Subcutaneous adipose tissue (tissue), 4 donors: ENCODE results near the gene ARFRP1. TPM values are rescaled to one million over a fixed set of nuclear protein-coding genes. Genes with fewer than 3 reads are reported as not detected.

Experiments
- total RNA-seq, 4 donors: library from RNA; depleted of rRNA; stranded (reverse); fragments of >200 nt; gene quantifications; one replicate each; pipeline ENCODE4 v1.1.0, GENCODE V29; 2016
- TF ChIP-seq, protein P1 (sequence below): fragments of 450-650 bp; IDR thresholded peaks from one replicate; pipeline ENCODE4 v1.5.1; 2016; ENCODE audit warnings: low read depth, mild to moderate bottlenecking, control low read depth, antibody characterized with exemption, moderate library complexity

ARFRP1 gene
- total RNA-seq, 4 donors from 2014 or later, result 21.9 to 39.4 (median 31.5) TPM

DNA sequence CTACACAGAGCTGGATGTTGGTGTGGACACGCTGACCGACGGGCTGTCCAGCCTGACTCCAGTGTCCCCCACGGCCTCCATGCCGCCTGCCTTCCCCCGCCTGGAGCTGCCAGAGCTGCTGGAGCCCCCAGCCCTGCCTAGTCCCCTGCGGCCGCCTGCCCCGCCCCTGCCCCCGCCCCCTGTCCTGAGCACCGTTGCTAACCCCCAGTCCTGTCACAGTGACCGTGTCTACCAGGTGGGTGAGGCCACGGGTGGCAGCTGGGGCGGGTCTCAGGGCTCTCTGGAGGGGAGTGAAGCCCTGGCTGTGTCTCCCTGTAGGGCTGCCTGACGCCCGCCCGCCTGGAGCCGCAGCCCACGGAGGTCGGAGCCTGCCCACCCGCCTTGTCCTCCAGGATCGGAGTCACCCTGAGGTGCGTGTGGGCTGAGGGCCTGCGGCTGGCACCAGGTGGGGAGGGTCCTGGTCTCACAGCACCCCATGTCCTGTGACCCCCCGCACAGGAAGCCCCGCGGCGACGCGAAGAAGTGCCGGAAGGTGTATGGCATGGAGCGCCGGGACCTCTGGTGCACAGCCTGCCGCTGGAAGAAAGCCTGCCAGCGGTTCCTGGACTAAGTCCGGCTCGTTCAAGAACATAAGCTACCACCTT is 34.7 kb upstream of the ARFRP1 start:
- TF ChIP-seq, protein P1, sequence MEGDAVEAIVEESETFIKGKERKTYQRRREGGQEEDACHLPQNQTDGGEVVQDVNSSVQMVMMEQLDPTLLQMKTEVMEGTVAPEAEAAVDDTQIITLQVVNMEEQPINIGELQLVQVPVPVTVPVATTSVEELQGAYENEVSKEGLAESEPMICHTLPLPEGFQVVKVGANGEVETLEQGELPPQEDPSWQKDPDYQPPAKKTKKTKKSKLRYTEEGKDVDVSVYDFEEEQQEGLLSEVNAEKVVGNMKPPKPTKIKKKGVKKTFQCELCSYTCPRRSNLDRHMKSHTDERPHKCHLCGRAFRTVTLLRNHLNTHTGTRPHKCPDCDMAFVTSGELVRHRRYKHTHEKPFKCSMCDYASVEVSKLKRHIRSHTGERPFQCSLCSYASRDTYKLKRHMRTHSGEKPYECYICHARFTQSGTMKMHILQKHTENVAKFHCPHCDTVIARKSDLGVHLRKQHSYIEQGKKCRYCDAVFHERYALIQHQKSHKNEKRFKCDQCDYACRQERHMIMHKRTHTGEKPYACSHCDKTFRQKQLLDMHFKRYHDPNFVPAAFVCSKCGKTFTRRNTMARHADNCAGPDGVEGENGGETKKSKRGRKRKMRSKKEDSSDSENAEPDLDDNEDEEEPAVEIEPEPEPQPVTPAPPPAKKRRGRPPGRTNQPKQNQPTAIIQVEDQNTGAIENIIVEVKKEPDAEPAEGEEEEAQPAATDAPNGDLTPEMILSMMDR, result no peak

DNA sequence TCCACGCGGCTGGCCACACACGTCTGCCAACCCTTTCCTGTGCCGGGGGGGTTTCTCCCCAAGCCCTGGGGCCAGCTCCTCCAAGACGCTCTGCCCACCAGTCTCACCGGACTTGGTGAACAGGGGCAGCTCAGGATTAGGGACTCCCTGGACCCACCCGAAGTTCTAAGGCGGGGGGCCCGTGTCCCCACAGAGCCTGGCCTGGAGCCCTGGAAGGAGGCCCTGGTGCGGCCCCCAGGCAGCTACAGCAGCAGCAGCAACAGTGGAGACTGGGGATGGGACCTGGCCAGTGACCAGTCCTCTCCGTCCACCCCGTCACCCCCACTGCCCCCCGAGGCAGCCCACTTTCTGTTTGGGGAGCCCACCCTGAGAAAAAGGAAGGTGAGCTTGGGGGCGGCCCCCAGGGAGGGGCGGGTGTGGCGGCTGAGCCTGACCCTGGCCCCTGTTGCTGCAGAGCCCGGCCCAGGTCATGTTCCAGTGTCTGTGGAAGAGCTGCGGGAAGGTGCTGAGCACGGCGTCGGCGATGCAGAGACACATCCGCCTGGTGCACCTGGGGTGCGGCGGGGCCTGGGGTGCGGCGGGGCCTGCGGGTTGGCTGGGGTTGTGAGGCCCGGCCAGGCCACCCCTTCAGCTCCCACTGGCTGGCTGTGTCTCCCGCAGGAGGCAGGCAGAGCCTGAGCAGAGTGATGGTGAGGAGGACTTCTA is 34.1 kb upstream of the ARFRP1 start:
- TF ChIP-seq, protein P1, result no peak

DNA sequence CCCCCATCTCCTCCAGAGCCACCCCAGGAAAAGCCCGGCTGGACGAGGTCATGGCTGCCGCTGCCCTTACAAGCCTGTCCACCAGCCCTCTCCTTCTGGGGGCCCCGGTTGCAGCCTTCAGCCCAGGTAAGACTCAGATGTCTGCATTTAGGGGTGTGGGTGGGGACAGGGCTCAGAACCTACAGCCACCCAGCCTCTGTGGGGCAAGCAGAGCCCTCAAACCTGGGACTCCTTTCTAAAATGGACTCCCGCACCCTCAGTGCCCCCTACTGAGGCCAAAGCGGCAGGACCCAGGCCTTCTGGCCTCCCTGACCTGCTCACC is 33.5 kb upstream of the ARFRP1 start:
- TF ChIP-seq, protein P1, result no peak

DNA sequence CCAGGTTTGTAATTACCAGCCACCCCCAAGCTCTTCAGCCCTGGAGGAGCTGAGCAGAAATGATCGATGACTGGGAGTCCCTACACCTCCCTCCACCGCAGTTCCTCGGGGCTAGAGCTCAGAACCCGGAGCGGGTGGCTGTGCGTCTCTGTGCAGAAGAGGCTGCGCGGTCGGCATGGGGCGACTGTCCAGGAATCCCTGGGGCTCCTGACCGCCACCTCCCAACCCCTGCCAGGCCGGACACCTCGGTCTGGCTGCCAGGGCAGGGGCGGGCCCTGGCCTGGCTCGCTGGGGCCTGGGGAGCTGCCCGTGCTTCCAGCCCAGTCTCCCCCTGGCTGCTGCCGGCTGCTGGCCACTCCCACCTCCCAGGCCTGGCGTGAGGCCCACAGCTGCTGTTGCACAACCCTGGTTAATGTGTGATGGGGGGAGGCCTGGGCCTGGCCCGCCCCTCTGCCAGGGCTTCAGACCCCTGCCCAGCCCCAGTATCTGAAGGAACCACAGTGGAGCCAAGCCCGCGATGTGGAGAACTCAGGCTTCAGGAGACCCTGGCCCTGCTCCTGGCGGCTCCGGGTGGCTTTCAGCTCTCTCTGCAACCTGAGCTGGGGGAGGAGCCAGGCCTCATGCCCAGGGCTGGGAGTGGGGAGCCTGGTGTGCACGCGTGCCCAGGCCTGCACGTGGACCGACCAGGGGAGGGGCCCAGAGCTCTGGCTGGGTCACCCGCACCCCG is 33.0 kb upstream of the ARFRP1 start:
- TF ChIP-seq, protein P1, result no peak

DNA sequence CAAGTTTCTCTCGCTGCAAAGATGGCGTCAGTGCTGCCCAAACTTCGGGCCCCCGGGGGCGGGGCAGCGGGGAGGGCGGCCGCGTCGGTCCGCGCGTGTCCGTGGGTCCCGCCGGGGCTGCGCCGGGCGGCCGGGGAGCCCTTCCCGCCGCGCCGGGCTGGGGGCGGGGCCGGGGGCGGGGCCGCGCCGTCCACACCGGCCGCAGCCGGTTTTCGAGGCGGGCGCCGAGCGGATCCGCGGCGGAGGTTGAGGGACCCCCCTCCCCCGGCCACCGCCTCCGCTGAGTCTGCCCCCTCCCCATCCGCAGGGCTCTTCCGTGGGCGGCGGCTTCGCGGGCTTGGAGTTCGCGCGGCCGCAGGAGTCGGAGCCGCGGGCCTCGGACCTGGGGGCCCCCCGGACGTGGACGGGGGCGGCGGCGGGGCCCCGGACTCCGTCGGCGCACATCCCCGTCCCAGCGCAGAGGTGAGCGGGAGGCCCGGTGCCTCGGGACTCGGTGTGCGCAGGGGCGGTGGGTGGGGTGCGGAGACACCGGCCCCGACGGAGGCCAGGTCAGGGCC is 32.4 kb upstream of the ARFRP1 start:
- TF ChIP-seq, protein P1, result no peak

DNA sequence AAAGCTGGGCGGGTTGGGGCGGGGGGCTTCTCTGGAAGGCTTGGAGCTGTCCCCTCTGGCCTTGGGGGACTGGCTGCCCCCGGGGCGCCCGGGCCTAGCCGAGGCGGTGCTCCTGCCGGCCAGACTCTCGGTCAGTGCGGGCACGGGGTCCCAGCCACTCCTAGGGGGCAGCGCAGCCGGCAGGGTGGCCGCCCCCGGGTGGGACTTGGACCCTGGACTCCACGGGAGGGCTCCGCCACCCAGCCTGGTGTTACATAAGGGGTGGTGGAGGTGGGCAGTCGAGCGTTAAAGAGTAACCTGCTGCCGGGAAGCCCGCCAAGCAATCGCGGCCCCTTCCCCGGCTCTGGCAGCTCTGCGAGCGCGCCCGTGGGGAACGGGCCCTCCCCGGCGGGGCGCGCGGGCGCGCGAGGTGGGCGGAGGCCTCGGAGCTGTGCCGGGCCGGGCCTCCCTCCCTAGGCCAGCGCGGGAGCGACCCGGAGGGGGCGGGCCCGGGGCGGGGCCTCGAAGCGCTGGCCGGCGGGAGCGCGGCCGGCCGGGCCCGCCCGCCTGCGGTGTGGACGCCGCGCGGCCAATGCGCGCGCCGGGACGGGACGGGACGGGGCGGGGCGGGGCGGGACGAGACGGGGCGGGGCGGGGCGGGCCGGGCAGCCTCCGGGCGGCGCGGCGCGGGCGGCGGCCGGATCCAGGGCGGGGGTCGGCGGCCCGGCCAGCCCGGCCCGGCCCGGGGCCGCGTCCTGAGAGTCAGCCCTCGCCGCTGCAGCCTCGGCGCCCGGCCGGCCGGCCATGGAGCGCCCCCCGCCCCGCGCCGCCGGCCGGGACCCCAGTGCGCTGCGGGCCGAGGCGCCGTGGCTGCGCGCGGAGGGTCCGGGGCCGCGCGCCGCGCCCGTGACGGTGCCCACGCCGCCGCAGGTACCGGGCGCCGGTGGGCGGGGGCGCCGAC is 31.6 kb upstream of the ARFRP1 start, which contains the start of gene SLC2A4RG:
TSS of gene SLC2A4RG (plus strand) at position 647 of the 940 bp plus-strand sequence. CDS start at position 784, 137 bp downstream.
- TF ChIP-seq, protein P1, result no peak
